ENCODE measurements around the gene ISM2.
A peak's percentile ranks its signal among the peaks of the same experiment; 100 is the strongest.

ISM2 gene

GRCh38 chr14:77467801-77468200 is 30.8 kb downstream of the ISM2 start:
- no peak for DNase-seq (ENCODE audit: low spot score)

- peak; percentile 78 for DNase-seq (ENCODE audit: low spot score)
Measured at GRCh38 chr14:77459072-77459723, 39.4 kb downstream of the ISM2 start.

GRCh38 chr14:77458249-77458950 is 40.2 kb downstream of the ISM2 start:
- peak; percentile 21 for DNase-seq (ENCODE audit: low spot score)

- peak; percentile 99 for DNase-seq (ENCODE audit: low spot score)
Measured at GRCh38 chr14:77457522-77458248, 40.9 kb downstream of the ISM2 start, which contains the start of the genes AHSA1 and VIPAS39. AHSA1 (plus strand) TSS chr14:77458093; CDS start chr14:77458190, 97 bp downstream. VIPAS39 (minus strand) TSS chr14:77457601; CDS start chr14:77454102, 3,499 bp downstream.

- no peak for DNase-seq (ENCODE audit: low spot score)
Measured at GRCh38 chr14:77457115-77457521, 41.5 kb downstream of the ISM2 start.

- no peak for DNase-seq (ENCODE audit: low spot score)
Measured at GRCh38 chr14:77455966-77456640, 42.5 kb downstream of the ISM2 start.

GRCh38 chr14:77442196-77442595 is 56.4 kb downstream of the ISM2 start:
- DNase-seq (ENCODE audit: low spot score), result no peak

- no peak for DNase-seq (ENCODE audit: low spot score)
Measured at GRCh38 chr14:77439861-77440260, 58.8 kb downstream of the ISM2 start.

GRCh38 chr14:77438596-77438995 is 60.0 kb downstream of the ISM2 start:
- no peak for DNase-seq (ENCODE audit: low spot score)

GRCh38 chr14:77436042-77436441 is 62.6 kb downstream of the ISM2 start:
- DNase-seq (ENCODE audit: low spot score), result no peak

GRCh38 chr14:77426396-77426795 is 72.2 kb downstream of the ISM2 start:
- peak; percentile 34 for DNase-seq (ENCODE audit: low spot score)

GRCh38 chr14:77424862-77425261 is 73.8 kb downstream of the ISM2 start:
- no peak for DNase-seq (ENCODE audit: low spot score)
